SU-DHL-6 (cell line): ENCODE data around the gene KRT6B.

Experiments used
- H2AFZ ChIP-seq: fragments of 200-600 bp; sonication (generic); 2 replicates; pipeline ENCODE4 v1.6.1; 2014; ENCODE audit warnings: low read depth, mild to moderate bottlenecking, moderate library complexity, mixed read lengths, antibody characterized with exemption, low read length; ENCODE audit not compliant: severe bottlenecking
- H3F3A ChIP-seq: fragments of 200-600 bp; shearing (Covaris generic); 2 replicates; pipeline ENCODE4 v1.6.0; 2016; ENCODE audit warnings: antibody characterized with exemption, mild to moderate bottlenecking; ENCODE audit not compliant: insufficient read depth
- H3K27ac ChIP-seq: fragments of 200-600 bp; sonication (generic); 2 replicates; pipeline ENCODE4 v1.5.1; 2016; ENCODE audit warnings: low read depth, mild to moderate bottlenecking, low read length, moderate library complexity, mixed read lengths
- H3K27me3 ChIP-seq: fragments of 200-600 bp; sonication (generic), shearing (Covaris generic); 2 replicates; pipeline ENCODE4 v1.6.0; 2014; ENCODE audit warnings: mild to moderate bottlenecking, low read length
- H3K36me3 ChIP-seq: fragments of 200-600 bp; sonication (generic); 2 replicates; pipeline ENCODE4 v1.6.1; 2014; ENCODE audit warnings: mild to moderate bottlenecking, low read length, mixed read lengths
- H3K4me2 ChIP-seq: fragments of 300-600, 200-600 bp; shearing (Covaris generic), sonication (generic); 2 replicates; pipeline ENCODE4 v1.6.0; 2014; ENCODE audit warnings: low read length, low read depth, mild to moderate bottlenecking; ENCODE audit not compliant: poor library complexity, severe bottlenecking
- H3K4me3 ChIP-seq: fragments of 200-600 bp; sonication (generic); 2 replicates; pipeline ENCODE4 v1.5.1; 2014; ENCODE audit warnings: antibody characterized with exemption, low read length, mild to moderate bottlenecking, mixed read lengths; ENCODE audit not compliant: insufficient read depth, poor library complexity, severe bottlenecking
- H3K79me2 ChIP-seq: fragments of 200-600 bp; sonication (generic); 2 replicates; pipeline ENCODE4 v1.6.1; 2014; ENCODE audit warnings: mild to moderate bottlenecking, low read length, moderate library complexity; ENCODE audit not compliant: insufficient read depth
- H3K9ac ChIP-seq: fragments of 200-600 bp; sonication (generic); 2 replicates; pipeline ENCODE4 v1.7.0; 2014; ENCODE audit warnings: mild to moderate bottlenecking, low read length
- H3K9me2 ChIP-seq: fragments of 200-600 bp; sonication (generic); replicated peaks from 2 replicates; pipeline ENCODE4 v1.6.1; 2014; ENCODE audit warnings: low read length; ENCODE audit not compliant: insufficient read depth
- H3K9me3 ChIP-seq: fragments of 200-600 bp; sonication (generic); 2 replicates; pipeline ENCODE4 v1.6.1; 2014; ENCODE audit warnings: low read length, mixed read lengths; ENCODE audit not compliant: insufficient read depth
- H4K20me1 ChIP-seq: fragments of 200-600 bp; sonication (generic); 2 replicates; pipeline ENCODE4 v1.6.1; 2014; ENCODE audit warnings: low read depth, mild to moderate bottlenecking, antibody characterized with exemption, low read length, moderate library complexity, mixed read lengths
- EZH2phosphoT487 ChIP-seq: fragments of 200-600 bp; sonication (generic), shearing (Covaris generic); conservative IDR thresholded peaks from 2 replicates; pipeline ENCODE4 v1.6.1; 2018; ENCODE audit warnings: mild to moderate bottlenecking, antibody characterized with exemption, low read length, moderate library complexity, mixed read lengths
- TF ChIP-seq, protein P1 (sequence below): fragments of 200-600 bp; sonication (generic); IDR thresholded peaks from one replicate; pipeline ENCODE4 v1.5.1; 2017; ENCODE audit warnings: antibody characterized with exemption, mild to moderate bottlenecking, low read length, moderate library complexity; ENCODE audit not compliant: insufficient read depth, poor library complexity, severe bottlenecking

The KRT6B gene

GRCh38 chr12:52433501-52434080 lies 18.4 kb downstream of the KRT6B start:
- Histone ChIP-seq H3K9me3 (no peaks in the 10 kb centered on the region), H3K9ac (no peak overlapping the region), H3K27ac (no peak overlapping the region), H3F3A (no peaks in the 10 kb centered on the region), H3K9me2 (no peaks in the 10 kb centered on the region), H4K20me1 (no peaks in the 10 kb centered on the region), H3K27me3 (no peaks in the 10 kb centered on the region), H3K4me2 (no peak overlapping the region), H2AFZ (no peak overlapping the region), H3K36me3 (no peaks in the 10 kb centered on the region), H3K79me2 (no peaks in the 10 kb centered on the region), H3K4me3 (no peak overlapping the region)
- TF ChIP-seq EZH2phosphoT487, result no peak
- TF ChIP-seq, protein P1, sequence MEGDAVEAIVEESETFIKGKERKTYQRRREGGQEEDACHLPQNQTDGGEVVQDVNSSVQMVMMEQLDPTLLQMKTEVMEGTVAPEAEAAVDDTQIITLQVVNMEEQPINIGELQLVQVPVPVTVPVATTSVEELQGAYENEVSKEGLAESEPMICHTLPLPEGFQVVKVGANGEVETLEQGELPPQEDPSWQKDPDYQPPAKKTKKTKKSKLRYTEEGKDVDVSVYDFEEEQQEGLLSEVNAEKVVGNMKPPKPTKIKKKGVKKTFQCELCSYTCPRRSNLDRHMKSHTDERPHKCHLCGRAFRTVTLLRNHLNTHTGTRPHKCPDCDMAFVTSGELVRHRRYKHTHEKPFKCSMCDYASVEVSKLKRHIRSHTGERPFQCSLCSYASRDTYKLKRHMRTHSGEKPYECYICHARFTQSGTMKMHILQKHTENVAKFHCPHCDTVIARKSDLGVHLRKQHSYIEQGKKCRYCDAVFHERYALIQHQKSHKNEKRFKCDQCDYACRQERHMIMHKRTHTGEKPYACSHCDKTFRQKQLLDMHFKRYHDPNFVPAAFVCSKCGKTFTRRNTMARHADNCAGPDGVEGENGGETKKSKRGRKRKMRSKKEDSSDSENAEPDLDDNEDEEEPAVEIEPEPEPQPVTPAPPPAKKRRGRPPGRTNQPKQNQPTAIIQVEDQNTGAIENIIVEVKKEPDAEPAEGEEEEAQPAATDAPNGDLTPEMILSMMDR, result no peak

DNA sequence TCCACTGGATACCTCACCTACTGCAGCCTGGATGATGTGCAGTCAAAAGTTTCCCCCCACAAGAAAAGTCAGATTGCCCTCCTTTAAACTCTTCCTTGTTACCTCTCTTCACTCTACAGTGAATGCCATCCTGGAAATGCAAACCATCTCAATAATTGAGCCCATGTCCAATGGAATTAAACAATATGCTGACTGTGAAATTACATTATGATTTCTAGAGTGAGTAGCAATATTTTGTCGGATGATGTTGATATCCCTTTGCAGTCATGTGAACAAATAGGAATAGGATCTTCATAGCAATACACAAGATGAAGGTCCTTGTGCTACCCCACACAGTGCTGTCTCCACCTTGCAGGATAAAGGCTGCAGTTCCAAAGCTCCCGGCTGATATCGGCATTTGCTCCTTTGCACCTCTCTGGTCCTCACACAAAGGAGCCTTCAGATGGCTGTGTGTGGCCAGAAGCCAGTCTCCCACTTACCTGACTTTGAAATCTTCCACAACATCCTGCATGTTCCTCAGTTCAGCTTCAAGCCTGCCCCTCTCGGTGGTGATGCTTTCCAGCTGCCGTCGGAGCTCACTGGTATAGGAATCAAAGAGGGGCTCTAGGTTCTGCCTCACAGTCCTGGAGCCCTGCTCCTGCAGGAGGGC lies 19.3 kb downstream of the KRT6B start:
- Histone ChIP-seq H3K9me3 (no peaks in the 10 kb centered on the region), H3K9me2 (no peaks in the 10 kb centered on the region), H3K79me2 (no peaks in the 10 kb centered on the region), H3K4me2 (no peak overlapping the region), H3K4me3 (no peak overlapping the region), H3K9ac (no peak overlapping the region), H3K36me3 (no peaks in the 10 kb centered on the region), H3K27ac (no peak overlapping the region), H2AFZ (no peak overlapping the region), H4K20me1 (no peaks in the 10 kb centered on the region), H3K27me3 (no peaks in the 10 kb centered on the region), H3F3A (no peaks in the 10 kb centered on the region)
- no peak for TF ChIP-seq EZH2phosphoT487
- TF ChIP-seq, protein P1, result no peak

GRCh38 chr12:52428121-52428520 lies 23.8 kb downstream of the KRT6B start:
- Histone ChIP-seq H3K27ac (no peak overlapping the region), H3F3A (no peaks in the 10 kb centered on the region), H2AFZ (no peak overlapping the region), H3K36me3 (no peaks in the 10 kb centered on the region), H3K79me2 (no peaks in the 10 kb centered on the region), H3K9ac (no peak overlapping the region), H4K20me1 (no peaks in the 10 kb centered on the region), H3K4me3 (no peak overlapping the region), H3K9me2 (no peaks in the 10 kb centered on the region), H3K9me3 (no peaks in the 10 kb centered on the region), H3K27me3 (no peaks in the 10 kb centered on the region), H3K4me2 (no peak overlapping the region)
- TF ChIP-seq, protein P1, result no peak
- no peak for TF ChIP-seq EZH2phosphoT487
